Esophagus muscularis mucosa (tissue), 3 donors: ENCODE results near the gene ACSL4.

Experiments
- POLR2AphosphoS5 ChIP-seq, 2 donors: sonication (generic); formaldehyde crosslinking; IDR thresholded peaks; one replicate each; pipeline ENCODE4 v1.6.1; 2017; ENCODE audit warnings: antibody characterized with exemption in 2 of 2
- TF ChIP-seq, protein P1 (sequence below), 3 experiments: fragments of 200-600 bp in 2 of 3; fragments of 450-650 bp in 1 of 3; sonication (generic) in 2 of 3; IDR thresholded peaks; one replicate each; pipeline ENCODE4 v1.5.1; 2017 to 2019; ENCODE audit warnings: antibody characterized with exemption in 3 of 3, mild to moderate bottlenecking in 2 of 3, moderate library complexity in 1 of 3

DNA sequence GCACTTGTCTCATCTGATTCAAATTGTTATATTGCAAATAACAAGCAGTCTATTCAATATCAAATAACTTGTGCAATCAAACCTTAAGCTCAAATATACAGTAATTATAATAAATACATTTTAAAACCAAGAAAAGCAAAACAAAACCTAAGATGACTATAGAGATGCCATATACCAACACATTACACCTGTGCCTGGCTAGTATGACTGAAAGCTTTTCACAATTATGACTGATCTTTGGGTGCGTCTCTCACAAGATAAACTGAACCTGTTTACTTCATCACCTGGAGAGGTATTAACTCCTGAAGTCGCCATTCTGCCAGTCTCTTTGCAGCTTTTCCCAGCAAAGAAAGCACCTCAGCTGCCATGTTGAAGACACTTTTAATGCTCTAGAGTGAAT is 41.3 kb downstream of the ACSL4 start:
- TF ChIP-seq, protein P1, sequence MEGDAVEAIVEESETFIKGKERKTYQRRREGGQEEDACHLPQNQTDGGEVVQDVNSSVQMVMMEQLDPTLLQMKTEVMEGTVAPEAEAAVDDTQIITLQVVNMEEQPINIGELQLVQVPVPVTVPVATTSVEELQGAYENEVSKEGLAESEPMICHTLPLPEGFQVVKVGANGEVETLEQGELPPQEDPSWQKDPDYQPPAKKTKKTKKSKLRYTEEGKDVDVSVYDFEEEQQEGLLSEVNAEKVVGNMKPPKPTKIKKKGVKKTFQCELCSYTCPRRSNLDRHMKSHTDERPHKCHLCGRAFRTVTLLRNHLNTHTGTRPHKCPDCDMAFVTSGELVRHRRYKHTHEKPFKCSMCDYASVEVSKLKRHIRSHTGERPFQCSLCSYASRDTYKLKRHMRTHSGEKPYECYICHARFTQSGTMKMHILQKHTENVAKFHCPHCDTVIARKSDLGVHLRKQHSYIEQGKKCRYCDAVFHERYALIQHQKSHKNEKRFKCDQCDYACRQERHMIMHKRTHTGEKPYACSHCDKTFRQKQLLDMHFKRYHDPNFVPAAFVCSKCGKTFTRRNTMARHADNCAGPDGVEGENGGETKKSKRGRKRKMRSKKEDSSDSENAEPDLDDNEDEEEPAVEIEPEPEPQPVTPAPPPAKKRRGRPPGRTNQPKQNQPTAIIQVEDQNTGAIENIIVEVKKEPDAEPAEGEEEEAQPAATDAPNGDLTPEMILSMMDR (IDR thresholded peaks at IDR 0.05), result no peak
- no peak for TF ChIP-seq POLR2AphosphoS5 (IDR thresholded peaks at IDR 0.05)
